ENCODE measurements around the gene CFAP65. TPM values are rescaled to one million over a fixed set of nuclear protein-coding genes. Genes with fewer than 3 reads are reported as not detected.

CFAP65 gene
- total RNA-seq, 4 donors from 2014 or later = not detected

DNA sequence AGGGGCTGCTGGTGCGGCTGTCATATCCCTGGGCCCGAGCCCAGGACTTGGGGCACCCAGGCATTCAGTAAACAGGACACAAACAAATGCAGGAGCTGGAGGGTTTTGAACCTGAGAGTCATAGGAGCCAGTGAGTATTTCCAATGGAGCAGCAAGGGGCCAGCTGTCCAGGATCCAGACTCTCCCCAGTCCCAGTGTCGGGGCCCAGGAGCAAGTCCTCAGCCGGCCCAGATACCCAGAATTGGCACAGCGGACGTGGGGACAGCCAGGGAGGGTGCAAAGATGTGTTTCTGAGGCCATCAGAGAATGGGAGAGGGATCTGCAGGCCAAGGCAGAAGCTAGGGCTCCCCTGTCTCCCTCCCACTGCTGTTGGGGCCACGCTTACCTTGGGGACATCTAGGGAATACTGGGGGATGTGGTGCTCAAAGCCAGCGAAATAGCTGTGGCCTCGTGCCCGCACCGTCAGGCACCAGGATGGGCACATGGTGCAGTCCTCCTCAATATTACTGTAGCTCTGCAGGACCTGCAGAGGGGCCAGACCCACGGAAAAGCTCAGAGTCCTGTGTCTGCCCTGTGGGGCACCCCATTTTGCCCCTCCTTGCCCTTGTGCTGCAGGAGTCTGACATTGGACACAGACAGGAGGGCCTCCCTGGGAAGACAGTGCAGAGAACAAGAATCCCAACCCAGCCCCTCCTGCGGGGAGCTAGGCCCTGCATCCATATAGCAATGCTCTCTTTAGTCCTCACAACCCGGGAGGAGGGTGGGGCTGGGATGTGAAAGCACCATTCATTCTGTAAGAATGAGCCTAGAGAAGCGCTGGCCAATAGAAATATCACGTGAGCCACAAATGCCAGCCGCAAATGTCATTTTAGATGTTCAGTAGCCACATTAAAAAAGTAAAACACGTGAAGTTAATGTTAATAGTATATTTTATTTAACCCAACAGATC, 15.4 kb downstream of the CFAP65 start:
- TF ChIP-seq, protein P1, sequence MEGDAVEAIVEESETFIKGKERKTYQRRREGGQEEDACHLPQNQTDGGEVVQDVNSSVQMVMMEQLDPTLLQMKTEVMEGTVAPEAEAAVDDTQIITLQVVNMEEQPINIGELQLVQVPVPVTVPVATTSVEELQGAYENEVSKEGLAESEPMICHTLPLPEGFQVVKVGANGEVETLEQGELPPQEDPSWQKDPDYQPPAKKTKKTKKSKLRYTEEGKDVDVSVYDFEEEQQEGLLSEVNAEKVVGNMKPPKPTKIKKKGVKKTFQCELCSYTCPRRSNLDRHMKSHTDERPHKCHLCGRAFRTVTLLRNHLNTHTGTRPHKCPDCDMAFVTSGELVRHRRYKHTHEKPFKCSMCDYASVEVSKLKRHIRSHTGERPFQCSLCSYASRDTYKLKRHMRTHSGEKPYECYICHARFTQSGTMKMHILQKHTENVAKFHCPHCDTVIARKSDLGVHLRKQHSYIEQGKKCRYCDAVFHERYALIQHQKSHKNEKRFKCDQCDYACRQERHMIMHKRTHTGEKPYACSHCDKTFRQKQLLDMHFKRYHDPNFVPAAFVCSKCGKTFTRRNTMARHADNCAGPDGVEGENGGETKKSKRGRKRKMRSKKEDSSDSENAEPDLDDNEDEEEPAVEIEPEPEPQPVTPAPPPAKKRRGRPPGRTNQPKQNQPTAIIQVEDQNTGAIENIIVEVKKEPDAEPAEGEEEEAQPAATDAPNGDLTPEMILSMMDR (IDR thresholded peaks at IDR 0.05; ENCODE audit: low read depth) = no peak

DNA sequence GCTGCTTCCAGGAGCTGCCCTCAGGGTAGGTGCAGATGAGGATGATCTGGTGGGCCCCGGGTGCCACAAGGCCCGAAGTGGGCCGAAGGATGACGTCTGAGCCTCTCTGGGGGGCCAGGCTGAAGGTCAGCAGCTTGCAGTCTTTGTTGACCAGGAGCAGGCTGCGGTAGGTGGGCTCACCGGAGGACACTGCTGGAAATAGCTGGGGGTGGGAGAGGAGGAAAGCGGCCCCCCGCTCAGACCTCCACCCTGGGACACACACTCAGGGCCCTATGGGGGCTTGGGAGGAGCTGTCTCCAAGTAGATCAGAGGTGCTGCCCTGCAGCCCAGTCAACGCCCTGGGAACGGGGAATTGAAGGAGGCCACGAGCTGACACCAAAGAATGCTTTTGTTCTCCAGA, 17.3 kb downstream of the CFAP65 start:
- TF ChIP-seq, protein P1 (IDR thresholded peaks at IDR 0.05; ENCODE audit: low read depth) = no peak

DNA sequence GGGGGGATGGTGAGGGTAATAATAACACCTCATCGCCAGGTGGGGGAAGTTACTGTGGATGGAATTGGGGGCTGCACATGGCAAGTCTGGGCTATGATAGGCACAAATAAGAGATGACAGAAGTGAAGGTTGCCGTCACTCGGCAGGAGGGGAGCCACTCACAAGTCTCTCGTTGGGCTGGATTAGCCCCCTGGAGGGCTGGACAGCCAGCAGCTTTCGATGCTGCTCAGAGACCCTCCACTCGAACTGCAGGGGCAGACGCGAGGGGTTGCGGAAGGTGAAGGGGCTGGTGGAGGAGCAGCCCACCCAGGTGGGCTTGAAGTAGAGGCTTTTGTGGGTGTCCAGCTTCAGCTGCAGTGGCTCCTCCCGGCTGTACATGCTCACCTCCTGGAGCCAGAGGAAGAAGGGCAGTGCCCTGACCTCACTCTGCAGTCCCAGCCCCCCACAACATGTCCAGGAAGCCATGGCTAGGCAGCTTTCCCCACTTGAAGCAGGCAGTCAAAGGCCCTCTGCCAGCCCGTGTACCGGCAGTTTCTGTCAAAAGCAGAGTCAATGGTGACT, 18.2 kb downstream of the CFAP65 start:
- TF ChIP-seq, protein P1 (IDR thresholded peaks at IDR 0.05; ENCODE audit: low read depth) = no peak

DNA sequence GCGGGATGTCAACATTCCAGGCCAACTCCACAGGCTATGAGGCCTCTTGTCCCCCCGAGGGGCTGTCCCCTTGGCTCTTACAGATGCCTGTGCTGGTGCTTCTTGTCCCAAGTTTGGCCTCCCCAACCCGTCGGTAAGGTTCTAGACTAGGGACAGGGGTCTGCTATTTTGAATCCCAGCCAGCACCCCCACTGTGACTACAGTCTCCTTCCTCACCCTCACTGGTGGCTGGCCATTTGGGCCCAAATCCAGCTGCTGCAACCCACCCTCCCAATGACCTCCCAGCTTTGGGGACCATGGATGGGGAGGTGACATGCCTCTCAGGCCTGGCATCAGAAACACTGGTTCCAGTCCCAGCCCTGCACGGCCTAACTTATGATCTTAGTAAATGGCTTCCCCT, 18.7 kb downstream of the CFAP65 start:
- TF ChIP-seq, protein P1 (IDR thresholded peaks at IDR 0.05; ENCODE audit: low read depth) = no peak

DNA sequence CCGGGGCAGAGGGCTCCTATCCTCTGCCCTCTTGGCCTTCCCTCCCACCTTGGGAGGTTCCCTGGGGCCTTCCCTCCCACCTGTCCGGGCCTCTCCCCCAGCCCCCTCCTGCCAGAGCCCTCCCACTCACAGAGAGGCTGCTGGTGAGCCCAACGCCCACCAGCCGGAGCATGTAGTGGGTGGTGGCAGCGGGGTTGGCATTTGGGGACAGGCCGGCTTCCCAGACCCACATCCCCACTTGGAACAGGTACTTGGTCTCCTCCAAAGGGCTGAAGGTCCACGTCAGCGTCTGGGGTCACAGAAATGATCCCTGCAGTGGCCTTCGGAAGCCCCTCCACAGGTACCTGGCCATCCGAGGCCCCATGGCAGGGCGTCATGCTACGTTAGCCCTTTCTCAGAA, 19.3 kb downstream of the CFAP65 start:
- TF ChIP-seq, protein P1 (IDR thresholded peaks at IDR 0.05; ENCODE audit: low read depth) = no peak

DNA sequence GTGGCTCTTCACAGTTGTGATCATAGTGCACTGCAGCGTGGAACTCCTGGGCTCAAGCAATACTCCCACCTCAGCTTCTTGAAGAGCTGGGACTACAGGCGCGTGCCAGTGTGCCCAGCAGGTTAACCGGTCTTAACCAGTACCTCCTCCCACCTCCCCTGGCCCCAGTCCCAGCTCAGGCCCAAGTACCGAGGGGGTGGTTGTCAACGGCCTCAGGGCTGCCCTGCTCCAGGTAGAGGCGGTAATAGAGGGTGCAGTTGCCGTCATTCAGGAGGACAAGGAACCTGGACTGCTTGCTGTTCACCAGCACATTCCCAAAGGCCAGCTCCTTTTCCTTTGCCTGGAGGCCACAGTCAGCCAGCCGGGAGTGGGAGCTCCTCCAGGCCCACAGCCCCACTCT, 19.7 kb downstream of the CFAP65 start:
- TF ChIP-seq, protein P1 (IDR thresholded peaks at IDR 0.05; ENCODE audit: low read depth) = no peak

DNA sequence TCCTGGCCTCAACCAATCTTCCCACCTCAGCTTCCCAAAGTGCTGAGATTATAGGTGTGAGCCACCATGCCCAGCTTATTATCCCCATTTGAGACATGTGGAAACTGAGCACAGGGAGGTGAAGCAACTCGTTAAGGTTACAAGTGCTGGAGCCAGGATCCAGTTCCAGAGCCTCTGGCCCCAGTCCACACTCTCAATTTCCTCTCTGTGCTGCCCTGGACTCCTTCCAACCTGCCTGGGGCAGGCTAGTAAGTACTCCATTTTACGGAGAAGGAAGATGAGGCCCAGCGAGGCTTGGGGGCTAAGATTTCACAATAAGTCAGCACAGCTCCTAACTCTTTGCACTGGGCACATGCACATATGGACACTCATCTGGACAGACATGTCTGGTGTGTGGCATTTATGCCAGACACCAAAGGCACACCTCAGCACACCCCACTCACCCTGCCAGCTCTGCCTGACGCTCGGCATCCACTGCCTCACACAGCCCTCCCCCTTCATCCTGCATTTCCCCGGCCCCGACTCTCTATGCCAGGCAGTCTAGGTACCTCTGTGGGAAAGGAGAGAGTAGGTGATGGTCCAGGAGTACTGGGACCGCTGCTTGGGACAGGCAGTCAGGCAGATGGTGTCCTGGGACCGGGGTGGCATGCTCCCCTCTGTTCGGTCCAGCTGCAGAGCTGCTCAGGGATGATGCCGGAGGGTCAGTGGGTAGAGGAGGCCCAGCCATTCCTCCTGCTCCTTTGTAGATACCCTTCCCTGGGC, 20.5 kb downstream of the CFAP65 start:
- TF ChIP-seq, protein P1 (IDR thresholded peaks at IDR 0.05; ENCODE audit: low read depth) = no peak
